GM19372 (cell line): ENCODE results near the gene SLC11A2.

Experiments used
- ATAC-seq: cut with Tn5 transposase; IDR thresholded peaks from one replicate; pipeline ENCODE4 v1.9.1; 2021; ENCODE audit warnings: mild to moderate bottlenecking, low read depth, moderate library complexity; ENCODE audit not compliant: unreplicated experiment

SLC11A2 gene

DNA sequence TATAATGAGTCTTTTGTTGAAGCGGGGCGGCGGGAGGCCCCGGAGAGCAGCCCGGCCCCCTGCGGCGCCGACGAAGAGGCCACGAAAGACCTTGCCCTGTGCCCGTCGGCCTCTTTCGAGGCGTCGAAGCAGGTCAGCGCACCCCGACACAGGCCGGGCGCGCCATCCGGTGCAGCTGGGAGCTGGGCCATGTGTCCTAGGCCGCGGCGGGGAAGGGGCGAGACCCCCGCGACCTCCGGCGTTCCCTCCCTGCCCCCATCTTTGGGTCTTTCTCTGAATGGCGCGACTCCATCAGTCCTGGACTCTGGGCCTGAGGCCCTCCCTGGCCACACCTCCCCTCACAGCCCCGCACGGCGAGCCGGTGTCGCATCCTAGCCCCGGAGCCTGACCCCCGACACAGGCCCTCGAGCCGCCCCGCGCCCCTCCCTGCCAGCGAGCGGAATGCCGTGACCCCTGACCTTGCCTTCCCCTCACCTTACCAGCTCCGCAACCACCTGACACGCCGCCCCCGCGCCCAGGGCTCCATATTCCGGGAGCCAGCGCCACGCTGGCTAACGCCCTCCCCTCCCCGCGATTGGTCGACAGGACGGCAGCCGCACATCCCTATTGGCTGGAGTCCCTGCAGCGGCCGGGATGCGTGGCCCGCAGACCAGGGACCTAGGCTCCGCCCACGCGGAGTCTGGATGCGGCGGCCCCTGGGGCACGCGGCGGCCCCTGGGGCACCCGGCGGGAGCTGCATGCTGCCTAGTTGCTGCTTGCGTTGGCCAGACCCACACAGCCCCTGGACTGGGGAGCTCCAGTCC, at the start of gene SLC11A2:
Gene SLC11A2, minus strand, starts transcription at position 549 of the 803 bp plus-strand sequence. CDS start 15,656 bp downstream, outside the sequence.
- peak; percentile 87 for ATAC-seq

DNA sequence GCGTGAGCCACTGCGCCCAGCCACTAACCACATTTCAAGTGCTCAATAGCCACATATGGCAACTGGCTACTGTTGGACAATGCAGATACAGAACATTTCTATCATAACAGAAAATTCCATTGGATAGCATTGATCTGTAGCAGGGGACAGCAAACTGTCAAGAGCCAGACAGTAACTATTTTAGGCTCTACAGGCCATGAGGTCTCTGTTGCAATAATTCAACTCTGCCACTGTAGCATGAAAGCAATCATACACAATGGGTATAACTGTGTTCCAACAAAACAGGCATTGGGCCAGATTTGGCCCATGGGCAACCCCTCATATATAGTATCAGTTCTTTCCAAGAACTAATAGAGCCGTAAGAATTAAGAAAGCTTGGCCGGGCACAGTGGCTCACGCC, 49.2 kb upstream of the SLC11A2 start:
- no peak for ATAC-seq

DNA sequence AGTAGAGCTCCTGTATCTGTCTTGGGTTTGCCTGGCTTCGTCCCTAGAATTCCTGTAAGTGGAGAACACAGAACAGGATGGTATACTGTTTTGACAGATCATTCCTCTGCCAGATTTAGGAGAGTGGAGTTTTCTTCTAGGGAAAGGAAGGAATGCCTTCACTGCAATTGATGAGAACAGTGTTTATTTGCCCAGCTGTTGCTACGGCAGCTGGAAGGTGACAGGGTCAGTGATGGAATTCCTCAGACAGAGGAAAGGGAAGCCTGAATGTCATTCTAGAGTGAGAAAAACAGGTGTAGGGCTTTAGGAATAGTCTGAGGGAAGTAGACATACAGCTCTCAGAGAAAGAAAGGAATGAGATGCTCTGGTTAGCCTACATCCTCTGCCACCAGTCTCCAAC, 45.5 kb upstream of the SLC11A2 start:
- ATAC-seq = no peak

DNA sequence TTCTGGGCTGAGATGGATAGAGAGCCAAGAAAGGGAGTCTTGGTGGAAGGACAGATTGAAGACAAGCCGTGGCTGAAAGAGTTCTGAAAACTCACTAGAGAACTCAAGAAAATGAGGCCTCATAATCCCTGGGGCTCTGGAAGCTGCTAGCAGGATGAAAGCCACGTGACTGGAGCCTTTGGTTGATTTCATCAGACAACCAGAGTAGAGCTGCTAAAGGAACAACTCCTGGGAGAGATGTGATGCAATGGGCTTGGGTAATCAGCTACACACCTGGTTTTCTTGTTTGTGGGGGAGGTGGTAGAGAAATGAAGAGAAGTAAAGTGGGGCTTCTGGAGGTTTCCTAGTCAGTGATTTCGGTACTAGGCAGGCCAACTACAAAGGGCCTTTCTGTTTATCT, 43.8 kb upstream of the SLC11A2 start:
- no peak for ATAC-seq

DNA sequence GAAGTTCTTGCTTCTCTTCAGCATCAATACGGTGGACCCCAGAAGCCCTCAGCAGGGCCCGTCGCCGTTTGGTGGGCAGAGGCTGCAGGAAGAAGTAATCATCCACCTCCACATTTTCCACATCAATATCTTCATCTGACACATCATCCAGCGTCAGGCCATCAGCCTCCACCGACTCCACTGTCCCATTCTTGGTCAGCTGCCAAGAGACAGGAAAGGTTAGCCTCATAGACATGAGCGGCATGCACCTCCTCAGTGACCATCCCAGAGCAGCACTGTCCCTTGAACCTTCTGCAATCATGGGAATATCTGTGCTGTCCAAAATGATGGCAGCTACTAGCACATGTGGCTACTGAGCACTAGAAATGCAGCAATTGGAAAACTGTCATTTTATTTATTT, 41.6 kb upstream of the SLC11A2 start:
- ATAC-seq = no peak

DNA sequence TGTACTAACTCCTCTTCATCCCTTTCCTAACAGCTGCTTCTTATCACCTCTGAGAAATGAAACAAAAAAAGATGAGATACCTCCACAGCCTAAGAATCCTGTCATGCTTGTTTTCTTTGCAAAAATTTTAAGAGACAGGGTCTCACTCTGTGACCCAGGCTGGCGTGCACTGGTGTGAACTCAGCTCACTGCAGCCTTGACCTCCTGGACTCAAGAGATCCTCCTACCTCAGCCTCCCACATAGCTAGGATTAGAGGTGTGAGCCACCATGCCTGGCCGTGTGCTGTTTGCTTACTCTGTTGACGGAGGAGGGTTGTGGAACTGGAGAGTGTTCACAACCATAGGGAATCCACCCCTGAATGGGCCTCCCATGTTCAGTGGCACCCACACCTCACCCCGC, 41.0 kb upstream of the SLC11A2 start:
- no peak for ATAC-seq

DNA sequence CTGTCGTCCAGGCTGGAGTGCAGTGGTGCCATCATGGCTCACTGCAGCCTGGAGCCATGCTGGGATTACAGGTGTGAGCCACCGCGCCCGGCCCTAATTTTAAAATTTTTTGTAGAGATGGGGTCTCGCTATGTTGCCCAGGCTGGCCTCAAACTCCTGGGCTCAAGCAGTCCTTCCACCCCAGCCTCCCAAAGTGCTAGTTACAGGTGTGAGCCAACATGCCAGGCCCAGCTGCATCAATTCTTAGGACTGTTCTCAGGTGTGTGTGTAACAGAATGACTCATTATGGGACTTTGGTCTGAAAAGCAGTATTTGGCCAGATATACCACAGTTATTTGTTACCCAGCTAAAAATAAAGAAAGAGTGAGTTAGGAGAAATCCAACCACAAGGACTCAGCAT, 39.3 kb upstream of the SLC11A2 start:
- ATAC-seq = no peak

DNA sequence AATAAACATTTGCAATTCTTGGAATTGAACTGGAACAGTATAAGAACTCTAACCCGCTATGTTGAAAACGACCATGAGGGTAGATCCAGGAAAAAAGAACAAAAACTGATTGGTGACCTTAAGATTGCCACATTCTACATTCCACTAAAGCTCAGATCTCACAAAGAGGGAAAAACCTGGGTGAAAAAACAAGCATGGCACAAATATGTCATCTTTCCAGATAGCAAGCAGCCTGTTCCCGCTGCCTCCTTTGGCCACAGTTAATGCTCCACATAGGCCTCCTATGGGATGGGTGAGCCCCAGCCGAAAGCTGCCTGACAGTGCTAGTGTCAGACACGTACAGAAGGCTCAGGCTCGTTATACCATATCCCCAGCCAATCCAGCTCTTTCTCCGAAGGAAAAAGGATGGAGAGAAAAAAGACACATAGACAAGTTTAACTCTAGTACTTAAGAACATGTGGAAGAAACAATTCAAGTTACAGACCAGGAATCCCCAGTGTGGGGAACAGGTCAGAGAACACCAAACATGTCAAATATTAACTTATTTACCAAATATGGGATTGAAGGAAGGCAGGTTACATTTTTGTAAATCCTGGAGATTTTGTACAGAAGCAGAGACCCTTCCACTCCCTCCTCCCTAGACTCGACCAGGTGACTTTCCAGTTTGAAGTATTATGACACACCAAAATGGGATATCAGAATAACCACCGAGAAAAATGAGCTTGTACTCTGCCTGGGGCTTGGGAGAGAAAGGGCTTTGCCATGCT, 36.6 kb upstream of the SLC11A2 start:
- ATAC-seq = no peak

DNA sequence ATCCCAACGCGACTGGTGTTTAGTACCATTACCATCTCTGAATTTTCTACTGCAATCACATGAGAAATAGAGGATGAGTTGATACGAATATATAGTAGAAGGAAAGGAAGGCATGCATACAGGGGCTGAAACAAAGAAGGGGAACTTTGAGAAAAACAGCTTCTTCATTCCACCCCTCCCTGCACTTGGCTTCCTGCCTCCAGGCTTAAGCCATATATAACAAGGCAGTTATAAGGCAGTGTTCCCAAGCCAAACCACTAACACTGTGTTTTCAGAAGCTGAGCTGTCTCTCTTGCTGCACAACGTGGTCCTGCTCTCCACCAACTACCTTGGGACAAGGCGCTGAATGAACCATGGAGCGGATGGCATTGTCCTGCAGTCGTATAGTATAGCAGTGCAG, 32.9 kb upstream of the SLC11A2 start:
- ATAC-seq = no peak

DNA sequence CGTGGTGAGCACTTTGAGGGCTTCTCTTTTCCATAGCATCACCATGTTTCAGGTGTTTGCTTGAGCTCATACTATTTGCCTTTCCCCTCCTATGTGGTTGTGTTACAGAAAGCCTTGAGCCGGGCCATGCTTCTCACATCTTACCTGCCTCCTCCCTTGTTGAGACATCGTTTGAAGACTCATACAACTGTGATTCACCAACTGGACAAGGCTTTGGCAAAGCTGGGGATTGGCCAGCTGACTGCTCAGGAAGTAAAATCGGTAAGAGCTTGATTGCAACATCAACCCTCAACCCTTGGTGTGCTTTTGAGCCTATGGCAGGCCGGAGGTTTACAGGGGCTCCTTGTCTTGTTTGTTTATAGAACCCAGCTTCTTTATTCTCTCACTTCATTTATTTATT, 30.1 kb upstream of the SLC11A2 start:
- no peak for ATAC-seq

DNA sequence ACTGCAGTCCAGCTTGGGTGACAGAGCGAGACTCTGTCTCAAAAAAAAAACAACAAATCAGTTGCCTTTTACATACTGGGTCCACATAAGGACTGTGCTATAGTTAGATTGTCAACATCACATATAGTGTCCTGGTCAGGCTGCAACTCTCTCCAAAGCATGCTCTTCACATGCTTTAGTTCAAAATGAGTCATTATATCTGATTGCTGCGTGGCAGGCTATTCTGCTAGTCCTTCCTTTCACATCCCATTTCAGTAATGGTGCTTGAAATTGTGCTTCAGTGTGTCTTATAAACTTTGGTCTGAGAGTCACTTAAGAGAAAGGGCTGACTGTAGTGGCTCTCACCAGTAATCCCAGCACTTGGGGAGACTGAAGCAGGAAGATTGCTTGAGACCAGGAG, 28.9 kb upstream of the SLC11A2 start:
- ATAC-seq = no peak

DNA sequence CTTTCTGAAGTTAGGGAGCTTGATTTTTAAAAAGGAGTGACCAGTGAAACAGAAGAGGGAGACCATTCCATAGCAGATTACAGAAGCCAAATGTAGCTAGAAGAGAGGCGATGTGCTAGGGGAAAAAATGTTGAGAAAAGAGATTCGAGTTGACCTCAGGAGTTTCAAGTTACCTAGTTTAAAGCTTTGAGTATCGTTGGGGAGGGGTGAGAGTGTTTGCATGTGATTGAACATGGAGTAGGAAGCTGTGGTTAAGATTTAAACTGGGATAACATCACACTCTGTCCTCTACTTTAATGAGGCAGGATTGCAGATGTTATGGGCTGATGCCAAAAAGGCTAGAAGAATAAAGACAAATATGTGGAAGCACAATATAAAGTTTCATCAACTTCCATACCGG, 25.6 kb upstream of the SLC11A2 start:
- no peak for ATAC-seq

DNA sequence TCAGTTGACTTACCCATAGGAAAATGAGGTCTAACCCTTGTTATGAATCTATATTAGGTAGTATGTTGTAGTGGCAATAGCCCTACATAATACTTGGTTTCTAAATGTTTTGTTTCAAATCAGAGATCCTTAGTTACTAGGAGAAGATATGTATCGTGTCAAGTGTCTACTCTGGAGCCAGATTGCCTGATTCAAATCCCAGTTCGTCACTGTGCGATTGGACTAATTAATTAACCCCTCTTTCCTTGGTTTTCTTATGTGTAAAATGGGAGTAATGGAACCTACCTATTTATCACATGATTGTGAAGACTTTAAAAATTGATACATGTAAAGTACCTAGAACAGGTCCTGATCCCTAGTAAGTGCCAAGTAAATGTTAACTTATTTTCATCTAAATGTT, 23.3 kb upstream of the SLC11A2 start:
- no peak for ATAC-seq

DNA sequence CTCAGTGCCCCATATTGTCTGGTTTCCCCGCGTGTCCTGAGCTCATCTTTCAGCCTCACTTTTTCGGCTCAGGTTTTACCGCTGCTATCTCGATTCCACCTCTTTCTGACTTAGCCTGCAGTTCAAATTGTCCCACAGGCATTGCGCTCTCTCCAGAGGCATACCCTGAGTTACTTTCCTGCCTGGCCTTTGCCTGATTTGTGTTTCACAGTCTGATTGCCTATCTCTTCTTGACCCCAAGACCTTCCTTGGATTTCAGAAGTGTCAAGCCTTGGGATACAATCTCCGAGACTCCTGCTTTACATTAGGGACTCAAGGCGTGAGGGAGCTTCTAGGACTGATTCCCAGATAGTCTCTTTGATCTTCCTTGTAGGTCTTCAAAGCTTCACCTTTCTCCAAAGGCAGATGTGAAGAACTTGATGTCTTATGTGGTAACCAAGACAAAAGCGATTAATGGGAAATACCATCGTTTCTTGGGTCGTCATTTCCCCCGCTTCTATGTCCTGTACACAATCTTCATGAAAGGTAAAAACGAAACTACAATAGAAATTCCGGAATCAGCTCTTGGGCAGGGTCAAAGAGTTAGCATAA, 22.6 kb upstream of the SLC11A2 start:
- ATAC-seq = no peak

DNA sequence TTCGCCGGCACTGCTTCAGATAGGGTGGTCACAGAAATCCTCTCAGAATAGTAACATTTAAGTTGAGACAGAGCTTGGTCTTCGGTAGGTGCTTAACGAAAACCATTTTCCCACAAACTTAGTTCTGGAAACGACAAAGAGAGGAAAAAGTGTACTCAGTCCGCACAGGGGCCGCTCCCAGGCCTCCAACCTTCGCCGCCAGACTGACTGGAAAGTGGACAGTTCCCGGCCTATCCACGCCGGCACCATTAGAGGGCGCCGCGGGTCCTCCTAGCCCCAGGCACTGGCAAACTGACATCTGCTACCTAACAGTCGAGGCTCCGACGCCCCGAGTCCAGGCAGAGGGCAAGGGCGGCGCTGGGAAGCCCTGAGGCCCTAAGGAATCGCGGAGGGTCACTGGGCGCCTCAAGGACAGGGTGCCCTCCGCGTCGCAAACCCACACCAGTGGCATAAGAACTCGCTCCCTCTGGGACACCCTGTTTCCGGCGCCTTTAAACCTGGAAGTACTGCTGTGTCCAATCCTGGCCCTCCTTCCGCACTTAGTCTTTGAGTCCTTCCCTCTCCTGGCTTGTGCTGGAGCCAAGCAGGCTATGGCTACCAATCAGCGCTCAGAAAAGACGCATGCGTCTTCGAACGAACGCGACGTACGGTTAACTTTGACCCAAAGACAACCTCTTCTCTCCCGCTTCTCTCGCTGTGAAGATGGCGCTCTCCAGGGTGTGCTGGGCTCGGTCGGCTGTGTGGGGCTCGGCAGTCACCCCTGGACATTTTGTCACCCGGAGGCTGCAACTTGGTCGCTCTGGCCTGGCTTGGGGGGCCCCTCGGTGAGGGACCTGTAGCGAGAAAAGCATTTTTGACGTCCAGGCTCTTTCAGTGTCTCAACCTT, 21.7 kb upstream of the SLC11A2 start, which contains the start of gene LETMD1:
Gene LETMD1, plus strand, starts transcription at position 673 of the 886 bp plus-strand sequence. Its CDS starts 30 bp downstream, at position 703.
- peak; percentile 96 for ATAC-seq

DNA sequence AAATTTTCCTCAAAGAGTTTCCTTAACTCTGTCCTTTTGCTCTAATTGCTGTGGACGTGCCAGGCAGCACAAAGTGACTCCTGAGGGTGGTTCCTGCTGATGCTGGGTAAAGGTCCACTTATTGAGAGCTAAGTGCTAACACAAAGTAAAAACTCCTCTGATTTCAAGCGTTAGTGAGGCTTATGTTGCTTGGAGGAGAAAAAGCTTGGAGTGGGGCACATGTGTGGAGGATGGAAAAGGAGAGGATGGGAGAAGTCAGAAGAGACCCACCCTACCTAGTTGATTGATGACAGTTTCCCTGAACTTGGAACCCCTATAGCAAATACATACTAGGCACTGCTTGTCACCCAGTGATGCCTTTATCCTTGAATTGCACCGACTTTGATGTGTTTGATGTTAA, 10.1 kb upstream of the SLC11A2 start:
- ATAC-seq = no peak

DNA sequence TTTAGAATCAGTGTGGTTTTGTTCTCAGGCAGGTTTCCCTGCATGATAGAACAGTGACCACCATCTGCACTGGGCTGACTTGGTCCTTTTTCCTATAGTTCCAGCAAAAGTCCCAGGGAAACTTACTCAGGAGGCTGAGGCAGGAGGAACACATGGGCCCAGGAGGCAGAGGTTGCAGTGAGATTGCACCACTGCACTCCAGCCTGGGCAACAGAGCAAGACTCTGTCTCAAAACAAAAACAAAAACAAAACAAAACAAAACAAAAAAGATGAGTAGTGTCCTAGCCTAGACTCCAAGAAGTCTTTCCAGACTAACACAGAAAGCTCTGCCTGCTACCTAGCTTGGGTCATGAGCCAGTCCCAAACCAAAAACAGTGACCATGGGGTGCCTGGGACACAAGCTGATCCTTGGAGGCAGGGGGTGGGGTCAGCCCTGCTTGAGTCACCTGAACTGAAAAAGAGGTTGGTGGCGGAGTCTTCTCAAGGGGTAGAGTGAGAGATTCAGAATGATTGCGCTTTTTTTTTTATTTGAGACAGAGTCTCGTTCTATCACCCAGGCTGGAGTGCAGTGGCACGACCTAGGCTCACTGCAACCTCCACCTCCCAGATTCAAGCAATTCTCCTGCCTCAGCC, 7.4 kb upstream of the SLC11A2 start:
- no peak for ATAC-seq

DNA sequence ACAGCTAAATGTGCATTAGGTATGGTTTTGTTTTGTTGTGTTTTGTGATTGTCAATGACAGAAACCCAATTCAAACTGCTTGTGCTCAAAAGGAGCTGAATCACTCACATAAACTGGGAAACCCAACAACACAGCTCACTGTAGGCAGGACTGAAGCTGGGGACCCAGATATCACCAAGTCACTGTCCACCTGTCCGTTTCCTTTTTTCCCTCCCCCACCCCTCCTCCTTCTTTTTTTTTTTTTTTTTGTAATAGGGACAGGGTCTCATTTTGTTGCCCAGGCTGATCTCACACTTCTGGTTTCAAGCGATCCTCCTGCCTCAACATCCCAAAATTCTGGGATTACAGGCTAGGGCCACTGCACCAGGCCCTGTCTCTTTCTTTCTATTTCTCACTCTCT, 6.9 kb upstream of the SLC11A2 start:
- ATAC-seq = no peak

DNA sequence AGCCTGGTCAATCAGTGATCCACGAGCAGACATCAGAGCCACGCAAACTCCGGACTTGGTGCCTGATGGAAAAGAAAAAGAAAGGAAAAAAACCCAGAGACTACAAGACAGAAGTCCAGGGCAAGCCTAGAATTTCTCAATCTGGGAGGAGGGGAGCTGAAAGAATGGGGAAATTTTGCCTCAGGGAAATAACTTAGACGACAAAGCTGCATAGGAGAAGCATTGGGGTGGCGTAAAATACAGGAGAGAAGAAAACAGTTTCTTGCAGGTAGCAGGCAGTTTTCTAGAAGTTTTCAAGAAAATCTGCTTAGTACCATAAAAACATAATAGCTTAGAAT, 2.6 kb upstream of the SLC11A2 start:
- ATAC-seq = no peak

DNA sequence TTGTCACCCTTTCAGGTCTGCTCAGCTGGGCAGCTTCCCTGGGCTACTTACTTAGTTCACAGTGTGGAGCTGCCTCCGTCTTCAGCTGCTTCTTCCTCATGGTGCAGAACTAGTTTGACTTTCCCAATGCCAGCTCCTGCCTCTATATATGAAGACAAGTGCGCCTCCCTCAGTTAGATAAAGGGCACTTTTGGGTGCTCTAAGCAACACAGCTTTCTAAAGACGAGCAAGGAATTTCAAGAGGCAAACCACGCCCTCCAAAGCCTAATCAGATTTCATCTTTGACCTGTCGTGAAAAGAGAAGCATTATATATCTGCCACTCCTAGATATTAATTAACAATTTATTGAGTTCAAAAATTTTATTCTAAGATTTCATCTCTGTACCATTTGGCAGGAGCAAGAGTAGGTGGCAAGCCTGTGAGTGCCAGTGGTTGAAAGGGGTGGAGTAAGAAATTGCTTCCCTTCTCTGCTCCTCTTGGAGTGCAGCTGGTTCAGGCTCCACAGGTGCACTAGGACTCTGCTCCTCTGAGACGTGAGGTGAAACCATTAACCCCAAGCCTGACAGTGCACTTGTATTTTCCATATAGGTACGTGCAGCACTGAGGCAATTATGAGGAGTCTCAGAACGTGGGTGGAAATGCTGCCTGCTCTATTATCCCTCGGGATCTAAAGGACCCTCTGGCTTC, 2.1 kb upstream of the SLC11A2 start:
- no peak for ATAC-seq
